NB4 (cell line): ENCODE results near the gene SKAP1.

ENCODE experiments used
- DNase-seq: peaks from one replicate; pipeline ENCODE4 v3.0.0; 2010; ENCODE audit warnings: low read depth
- H3K4me3 ChIP-seq: one replicate; pipeline ENCODE4 v1.5.1; 2011; ENCODE audit warnings: mild to moderate bottlenecking, low read depth, low read length, moderate library complexity
- CTCF ChIP-seq: IDR thresholded peaks from one replicate; pipeline ENCODE4 v1.5.1; 2012; ENCODE audit warnings: low read depth, low read length
- MAX ChIP-seq: IDR thresholded peaks from 2 replicates; pipeline ENCODE4 v1.6.1; 2011; ENCODE audit warnings: low read depth, low read length
- MYC ChIP-seq: IDR thresholded peaks from 2 replicates; pipeline ENCODE4 v1.6.1; 2011; ENCODE audit warnings: low read depth, low read length
- POLR2A ChIP-seq: IDR thresholded peaks from 2 replicates; pipeline ENCODE4 v1.6.1; 2011; ENCODE audit warnings: mild to moderate bottlenecking; ENCODE audit not compliant: insufficient read length; ENCODE audit errors: extremely low read depth

The SKAP1 gene

GRCh38 chr17:48278760-48279491 is 151.1 kb downstream of the SKAP1 start:
- DNase-seq, result no peak
- TF ChIP-seq POLR2A (no peak), CTCF (no peak), MYC (no peak)
- H3K4me3 ChIP-seq, result no peak overlapping the region

GRCh38 chr17:48276776-48277175 is 153.2 kb downstream of the SKAP1 start:
- no peak overlapping the region for H3K4me3 ChIP-seq
- TF ChIP-seq MYC, result no peak
- no peak for TF ChIP-seq CTCF
- no peak for TF ChIP-seq MAX
- no peak for TF ChIP-seq POLR2A
- no peak for DNase-seq

- H3K4me3 ChIP-seq, result no peak overlapping the region
- no peak for TF ChIP-seq POLR2A
- no peak for TF ChIP-seq MAX
- no peak for TF ChIP-seq MYC
- TF ChIP-seq CTCF, result no peak
- no peak for DNase-seq
Observed at GRCh38 chr17:48270899-48271298, 159.1 kb downstream of the SKAP1 start.

- no peak overlapping the region for H3K4me3 ChIP-seq
- TF ChIP-seq CTCF (no peak), MYC (no peak), POLR2A (no peak), MAX (no peak)
- DNase-seq, result no peak
Observed at GRCh38 chr17:48269209-48269608, 160.8 kb downstream of the SKAP1 start.

- H3K4me3 ChIP-seq, result no peak overlapping the region
- DNase-seq, result no peak
- TF ChIP-seq MAX (no peak), MYC (no peak), POLR2A (no peak), CTCF (no peak)
Observed at GRCh38 chr17:48263731-48264035, 166.3 kb downstream of the SKAP1 start.
